A549 (cell line): ENCODE measurements around the gene SCAP.

Experiments used
- CBX8 ChIP-seq: fragments of 200-600 bp; sonication (generic); IDR thresholded peaks from 2 replicates; pipeline ENCODE4 v1.6.1; 2016
- CTCF ChIP-seq: fragments of >200 bp; sonication (Bioruptor Twin); formaldehyde crosslinking; IDR thresholded peaks from 3 replicates; pipeline ENCODE4 v1.5.1; 2016
- POLR2A ChIP-seq: IDR thresholded peaks from 2 replicates; pipeline ENCODE4 v1.6.1; 2012; ENCODE audit warnings: mild to moderate bottlenecking, low read length
- RCOR1 ChIP-seq: fragments of 150-350 bp; IDR thresholded peaks from 2 replicates; pipeline ENCODE4 v1.6.1; 2014; ENCODE audit warnings: antibody characterized with exemption, low read length, low read depth
- TF ChIP-seq, protein P1 (sequence below): fragments of 200-600 bp; sonication (generic); IDR thresholded peaks from 2 replicates; pipeline ENCODE4 v1.6.1; 2016; ENCODE audit warnings: antibody characterized with exemption, mild to moderate bottlenecking, moderate library complexity

DNA sequence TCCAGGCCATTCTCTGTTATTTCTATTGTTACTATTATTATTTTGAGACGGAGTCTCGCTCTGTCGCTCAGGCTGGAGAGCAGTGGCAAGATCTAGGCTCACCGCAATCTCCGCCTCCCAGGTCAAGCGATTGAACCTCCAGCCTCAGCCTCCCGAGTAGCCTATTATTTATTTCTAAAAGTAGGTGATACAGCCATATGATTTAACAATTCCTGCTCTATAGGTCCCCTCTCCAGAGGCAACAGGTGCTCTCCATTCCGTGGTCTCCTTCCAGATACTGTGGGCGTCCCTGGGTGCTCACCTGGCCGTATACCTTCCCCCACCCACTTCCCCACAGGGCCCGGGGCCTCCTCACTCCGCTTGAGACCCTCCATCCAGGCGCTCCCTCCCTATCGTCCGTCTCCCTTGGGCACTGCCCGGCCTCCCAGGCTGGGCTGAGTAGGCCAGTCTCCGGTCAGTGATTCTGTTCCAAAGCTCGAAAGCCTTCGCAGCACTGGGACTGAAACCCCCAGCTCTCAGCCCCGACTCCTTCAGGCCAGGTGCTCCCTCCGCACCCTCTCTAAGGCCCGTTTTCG, 95.6 kb downstream of the SCAP start:
- no peak for TF ChIP-seq CTCF
- TF ChIP-seq RCOR1, result no peak
- TF ChIP-seq CBX8, result no peak
- TF ChIP-seq POLR2A, result no peak
- TF ChIP-seq, protein P1, sequence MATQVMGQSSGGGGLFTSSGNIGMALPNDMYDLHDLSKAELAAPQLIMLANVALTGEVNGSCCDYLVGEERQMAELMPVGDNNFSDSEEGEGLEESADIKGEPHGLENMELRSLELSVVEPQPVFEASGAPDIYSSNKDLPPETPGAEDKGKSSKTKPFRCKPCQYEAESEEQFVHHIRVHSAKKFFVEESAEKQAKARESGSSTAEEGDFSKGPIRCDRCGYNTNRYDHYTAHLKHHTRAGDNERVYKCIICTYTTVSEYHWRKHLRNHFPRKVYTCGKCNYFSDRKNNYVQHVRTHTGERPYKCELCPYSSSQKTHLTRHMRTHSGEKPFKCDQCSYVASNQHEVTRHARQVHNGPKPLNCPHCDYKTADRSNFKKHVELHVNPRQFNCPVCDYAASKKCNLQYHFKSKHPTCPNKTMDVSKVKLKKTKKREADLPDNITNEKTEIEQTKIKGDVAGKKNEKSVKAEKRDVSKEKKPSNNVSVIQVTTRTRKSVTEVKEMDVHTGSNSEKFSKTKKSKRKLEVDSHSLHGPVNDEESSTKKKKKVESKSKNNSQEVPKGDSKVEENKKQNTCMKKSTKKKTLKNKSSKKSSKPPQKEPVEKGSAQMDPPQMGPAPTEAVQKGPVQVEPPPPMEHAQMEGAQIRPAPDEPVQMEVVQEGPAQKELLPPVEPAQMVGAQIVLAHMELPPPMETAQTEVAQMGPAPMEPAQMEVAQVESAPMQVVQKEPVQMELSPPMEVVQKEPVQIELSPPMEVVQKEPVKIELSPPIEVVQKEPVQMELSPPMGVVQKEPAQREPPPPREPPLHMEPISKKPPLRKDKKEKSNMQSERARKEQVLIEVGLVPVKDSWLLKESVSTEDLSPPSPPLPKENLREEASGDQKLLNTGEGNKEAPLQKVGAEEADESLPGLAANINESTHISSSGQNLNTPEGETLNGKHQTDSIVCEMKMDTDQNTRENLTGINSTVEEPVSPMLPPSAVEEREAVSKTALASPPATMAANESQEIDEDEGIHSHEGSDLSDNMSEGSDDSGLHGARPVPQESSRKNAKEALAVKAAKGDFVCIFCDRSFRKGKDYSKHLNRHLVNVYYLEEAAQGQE, result no peak
